Kidney tubule cell (primary cell): ENCODE data around the gene SDHAF2.
"Not testable (repeated sequence)": the region's sequence is repeated elsewhere in the genome, so short reads cannot be mapped to it uniquely, and the experiment has no call there.

Experiments
- DNase-seq: peaks from one replicate; pipeline ENCODE4 v3.0.0-alpha.2; 2018; ENCODE audit warnings: low spot score

SDHAF2 gene

DNA sequence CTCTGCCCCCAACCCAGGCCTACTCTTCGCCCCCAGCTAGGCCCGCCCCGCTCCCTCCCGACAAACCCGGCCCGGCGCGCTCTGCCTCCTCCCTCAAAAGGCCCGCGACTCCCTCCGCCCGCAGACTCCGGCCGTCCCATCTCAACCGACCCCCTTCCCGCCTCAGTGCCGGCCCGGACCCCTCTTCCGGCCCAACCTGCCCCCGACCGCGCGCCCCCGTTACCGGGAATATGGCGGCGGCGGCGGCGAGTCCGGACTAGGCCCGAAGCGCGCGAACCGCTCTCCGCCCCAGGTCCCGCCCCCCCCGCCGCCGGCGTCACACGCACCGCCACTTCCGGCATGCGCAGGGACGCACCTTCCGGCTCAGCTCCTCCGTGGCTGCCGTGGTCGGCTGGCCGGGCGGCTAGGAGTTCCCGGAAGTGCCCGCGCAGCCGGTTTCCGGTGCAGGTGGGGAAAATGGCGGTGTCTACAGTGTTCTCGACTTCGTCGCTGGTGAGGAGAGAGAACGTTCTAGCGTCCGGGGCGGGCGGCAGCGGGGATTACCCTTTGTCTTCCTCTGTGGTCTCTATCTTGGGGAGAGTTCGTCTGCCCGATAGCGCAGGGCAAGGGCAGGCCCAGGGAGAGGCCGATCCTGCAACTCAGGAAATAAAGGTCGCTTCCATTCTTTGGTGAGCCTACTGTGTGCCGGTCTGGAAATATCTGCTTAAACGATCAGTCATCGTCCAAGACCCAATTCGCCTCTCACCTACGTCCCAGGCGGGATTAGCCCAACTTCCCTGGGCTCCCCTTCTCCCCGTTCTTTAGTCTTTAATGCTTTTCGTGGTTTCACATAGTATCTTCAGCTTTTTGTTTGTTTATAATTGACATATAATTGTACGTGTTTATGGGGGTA, at the start of gene SDHAF2, which contains the start of gene CPSF7:
TSS of gene SDHAF2 (plus strand) at position 434 of the 892 bp plus-strand sequence. CDS start at position 457, 23 bp downstream.
TSS of gene CPSF7 (minus strand) at position 285 of the 892 bp plus-strand sequence. CDS start 740 bp downstream, outside the sequence.
- DNase-seq, result peak; percentile 96

DNA sequence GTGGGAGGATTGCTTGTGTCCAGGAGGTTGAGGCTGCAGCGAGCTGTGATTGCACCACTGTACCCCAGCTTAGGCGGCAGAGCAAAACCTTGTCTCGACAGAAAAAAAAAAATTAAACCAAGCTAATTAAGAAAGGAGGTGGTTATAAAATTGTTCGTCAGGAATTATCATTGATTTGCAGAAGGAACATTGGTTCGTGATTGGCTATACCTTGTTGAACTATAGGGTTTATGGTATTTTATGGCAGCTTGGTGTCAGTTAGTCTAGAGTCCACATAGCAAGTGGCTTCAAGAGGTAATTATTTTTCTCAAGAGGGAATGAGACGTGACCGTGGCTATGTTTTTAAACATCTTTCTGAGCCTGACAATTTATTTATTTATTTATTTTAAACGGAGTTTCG, 49.0 kb upstream of the SDHAF2 start:
- no peak for DNase-seq

DNA sequence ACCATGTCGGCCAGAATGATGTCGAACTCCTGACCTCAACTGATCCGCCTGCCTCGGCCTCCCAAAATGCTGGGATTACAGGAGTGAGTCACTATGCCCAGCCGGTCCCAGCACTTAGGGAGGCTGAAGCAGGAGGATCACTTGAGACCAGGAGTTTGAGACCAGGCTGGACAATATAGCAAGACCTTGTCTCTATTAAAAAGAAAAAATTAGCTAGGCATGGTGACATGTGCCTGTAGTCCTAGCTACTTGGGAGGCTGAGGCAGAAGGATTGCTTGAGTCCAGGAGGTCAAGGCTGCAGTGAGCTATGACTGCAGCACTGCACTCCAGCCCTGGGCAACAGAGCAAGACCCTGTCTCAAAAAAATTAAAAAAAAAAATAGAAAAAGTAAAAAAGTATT, 46.1 kb upstream of the SDHAF2 start:
- DNase-seq, result not testable (repeated sequence)

DNA sequence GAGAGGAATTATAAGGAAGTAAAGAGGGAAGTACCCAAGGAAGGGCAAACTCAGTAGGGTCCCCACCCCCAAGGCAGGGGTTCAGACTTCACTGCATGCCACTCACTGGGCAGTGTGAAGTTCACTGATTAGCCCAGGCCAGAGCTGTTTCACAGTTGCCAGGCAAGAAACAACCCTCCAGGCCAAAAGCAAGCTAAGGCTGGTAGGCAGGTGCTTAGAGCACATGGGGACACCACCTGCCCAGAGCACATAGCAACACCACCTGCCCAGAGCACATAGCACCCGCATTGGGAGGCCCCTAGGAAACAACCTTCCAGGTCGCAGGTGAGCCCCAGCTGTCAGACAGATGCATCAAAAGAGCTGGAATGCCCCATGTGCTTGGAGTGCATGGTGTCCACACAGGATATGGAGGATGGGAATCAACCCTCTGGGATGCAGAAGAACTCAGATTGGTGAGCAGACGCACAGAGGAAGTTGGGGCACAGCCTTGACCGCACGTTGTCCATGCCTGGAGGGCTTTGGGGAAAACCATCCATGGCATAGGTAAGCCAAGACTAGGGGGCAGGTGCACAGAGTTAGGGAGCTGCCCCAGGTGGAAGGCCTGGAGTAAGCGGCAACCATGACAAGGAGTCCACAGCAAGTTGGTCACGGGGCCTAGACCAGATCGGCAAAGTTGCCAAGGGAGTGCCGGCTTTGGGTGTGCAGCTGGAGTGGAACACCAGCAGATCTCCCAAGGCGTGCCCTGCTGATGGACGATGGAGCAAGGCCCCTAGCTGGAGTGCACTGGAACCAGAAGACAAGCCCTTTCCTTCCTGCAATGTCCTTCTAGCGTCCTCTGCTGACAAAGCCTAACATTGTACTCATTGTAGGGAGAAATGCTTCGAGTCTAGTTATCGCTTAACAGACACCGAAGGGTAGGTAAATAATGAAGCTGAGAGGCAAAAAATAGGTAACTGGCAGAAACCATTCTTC, 45.4 kb upstream of the SDHAF2 start:
- no peak for DNase-seq

DNA sequence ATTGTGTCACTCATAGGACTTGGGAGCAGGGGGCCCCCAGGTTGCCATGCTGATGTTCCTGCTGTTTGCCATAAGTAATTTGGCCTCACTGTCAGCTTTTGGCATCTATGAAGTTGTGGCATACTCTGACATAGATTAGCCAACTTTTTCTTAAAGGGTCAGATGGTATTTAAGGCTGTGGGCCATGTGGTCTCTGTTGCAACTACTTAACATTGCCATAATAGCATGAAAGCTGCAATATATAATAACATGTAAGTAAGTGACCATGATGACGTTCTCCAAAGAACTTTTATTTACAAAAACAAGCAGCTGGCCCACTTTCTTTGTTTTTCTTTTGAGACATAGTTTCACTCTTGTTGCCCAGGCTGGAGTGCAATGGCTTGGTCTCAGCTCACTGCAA, 39.8 kb upstream of the SDHAF2 start:
- DNase-seq, result no peak

DNA sequence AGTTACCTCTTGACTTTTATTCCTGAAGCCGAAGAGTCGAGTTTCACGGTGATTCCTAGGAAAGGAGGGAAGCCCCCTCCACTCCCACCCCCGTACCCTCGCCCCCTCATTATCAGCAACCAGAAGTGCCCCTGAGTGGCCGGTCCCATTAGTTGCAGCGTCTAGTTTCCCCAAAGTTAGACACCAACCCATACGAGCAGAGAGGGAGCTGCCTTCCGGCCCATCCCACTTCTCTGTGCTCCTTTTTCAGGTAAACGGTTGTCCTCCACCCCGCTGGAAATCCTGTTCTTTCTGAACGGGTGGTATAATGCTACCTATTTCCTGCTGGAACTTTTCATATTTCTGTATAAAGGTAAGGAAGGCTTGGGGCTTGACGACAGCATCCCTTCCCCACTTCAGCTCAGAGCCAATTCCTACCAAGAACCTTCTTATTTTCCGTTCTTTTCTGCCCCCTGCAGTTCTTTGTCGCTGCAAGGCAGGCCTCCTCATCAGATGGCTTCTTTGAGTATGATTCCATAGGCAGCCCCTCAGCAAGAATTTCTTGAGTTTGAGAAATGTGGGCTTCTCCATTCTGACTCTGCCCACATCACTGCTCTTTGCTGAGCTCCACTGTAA, 36.8 kb upstream of the SDHAF2 start:
- DNase-seq, result peak; percentile 24

DNA sequence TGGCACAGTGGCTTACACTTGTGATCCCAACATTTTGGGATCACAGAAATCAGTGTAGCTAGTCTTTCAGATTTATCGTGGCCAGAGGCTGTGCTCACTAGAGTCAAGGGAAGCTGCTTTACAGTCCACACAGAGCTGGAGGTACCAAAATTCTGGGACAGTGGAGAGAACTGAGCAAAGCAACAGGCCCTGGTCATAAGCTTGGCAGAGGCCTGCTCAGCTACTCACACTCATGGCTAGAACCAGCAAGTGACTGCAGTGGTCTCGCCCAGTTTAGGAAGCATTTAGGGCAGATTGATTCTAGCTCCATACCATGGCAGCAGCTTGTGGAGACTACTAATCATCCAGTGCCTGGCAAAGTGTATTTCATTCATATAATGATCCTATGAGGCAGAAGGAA, 28.8 kb upstream of the SDHAF2 start:
- no peak for DNase-seq

DNA sequence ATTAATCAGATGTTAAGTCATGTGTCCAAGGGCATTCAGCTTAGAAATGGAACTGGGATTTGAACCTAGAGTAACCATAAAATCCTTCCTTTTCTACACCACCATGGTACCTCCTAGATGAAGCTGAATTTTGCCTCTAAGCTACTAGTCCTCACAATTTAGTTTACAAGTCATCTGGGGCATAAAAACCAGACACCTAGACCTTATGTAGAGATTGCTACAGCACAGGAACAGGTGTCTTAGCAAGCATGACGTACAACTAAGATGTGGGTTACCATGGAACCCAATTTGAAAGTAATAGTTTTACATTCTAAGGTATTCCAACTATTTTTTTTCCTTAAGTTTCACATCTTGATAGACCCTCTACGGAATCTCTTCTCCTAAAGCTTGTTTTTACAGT, 28.4 kb upstream of the SDHAF2 start:
- DNase-seq, result no peak

DNA sequence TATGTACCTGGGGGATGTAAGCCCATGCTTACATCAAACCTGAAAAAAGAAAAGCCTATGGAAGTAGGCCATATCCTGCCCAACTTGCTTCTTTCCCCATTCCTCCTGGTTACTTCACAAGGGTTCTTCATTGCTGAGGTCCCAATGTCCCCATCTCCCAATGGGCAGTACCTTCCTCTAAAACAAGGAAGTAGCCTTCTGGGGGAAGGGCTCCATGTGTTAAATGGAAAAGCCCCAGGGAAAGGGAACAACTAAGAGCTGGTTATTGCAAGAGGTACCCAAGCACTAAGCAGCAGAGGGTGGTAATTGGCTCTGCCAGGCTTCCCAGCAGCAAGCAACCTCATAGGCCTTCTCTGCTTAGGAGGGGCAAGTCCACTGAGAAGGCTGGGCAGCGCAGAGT, 26.3 kb upstream of the SDHAF2 start:
- no peak for DNase-seq

DNA sequence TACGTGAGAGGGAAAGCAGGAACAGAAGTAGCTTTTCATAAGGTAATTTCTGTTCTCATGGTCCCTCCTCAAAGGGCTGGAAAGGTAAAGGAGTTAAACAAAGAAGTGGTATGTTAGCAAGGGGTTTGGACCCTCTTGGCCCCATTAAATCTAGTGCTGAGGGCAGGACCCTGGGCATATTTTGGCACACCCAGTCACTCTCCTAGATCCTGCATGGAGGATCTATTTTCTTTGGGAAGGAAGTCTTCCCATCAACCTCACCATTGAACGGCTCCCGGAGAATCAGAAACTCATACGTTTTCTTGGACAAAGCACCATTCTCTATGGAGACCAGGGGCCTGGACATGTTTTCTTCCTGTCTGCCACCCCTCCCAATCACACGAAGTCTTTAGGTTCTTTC, 25.8 kb upstream of the SDHAF2 start:
- no peak for DNase-seq

DNA sequence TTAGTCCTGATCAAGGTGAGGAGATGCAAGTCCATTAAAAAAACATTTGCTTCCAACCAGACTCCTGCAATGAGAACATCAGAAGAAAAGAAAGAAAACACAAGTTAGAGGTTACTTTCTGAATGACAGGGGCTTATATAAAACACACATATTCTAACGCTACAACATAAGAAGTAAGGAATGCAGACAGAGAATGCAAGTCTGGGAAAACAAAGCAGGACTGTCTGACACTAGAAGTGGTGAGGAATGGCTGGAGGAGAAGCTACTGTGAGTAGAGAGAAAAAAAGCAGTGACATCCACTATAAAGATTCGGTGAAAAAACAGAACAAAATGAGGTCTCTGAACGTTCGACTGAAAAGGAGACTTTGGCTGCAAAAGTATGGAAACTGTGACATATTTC, 25.3 kb upstream of the SDHAF2 start:
- DNase-seq, result no peak

DNA sequence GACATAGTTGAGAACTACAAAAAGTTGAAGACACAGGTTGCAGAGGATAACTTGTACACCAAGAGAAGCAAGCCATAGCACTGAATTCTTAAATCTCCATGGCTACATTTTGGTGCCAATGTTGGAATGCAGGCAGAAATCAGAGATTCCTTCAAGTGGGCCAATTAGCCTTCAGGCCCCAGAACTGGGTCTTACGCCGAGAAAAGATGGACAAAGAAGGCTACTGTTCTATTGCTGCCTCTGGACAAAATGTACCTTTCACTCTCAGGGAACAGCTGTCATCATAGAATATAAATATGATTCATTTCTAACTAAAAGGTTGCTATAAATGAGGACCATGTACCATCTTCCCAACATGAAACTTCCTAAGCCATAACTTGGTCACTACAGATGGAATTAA, 23.9 kb upstream of the SDHAF2 start:
- DNase-seq, result no peak

DNA sequence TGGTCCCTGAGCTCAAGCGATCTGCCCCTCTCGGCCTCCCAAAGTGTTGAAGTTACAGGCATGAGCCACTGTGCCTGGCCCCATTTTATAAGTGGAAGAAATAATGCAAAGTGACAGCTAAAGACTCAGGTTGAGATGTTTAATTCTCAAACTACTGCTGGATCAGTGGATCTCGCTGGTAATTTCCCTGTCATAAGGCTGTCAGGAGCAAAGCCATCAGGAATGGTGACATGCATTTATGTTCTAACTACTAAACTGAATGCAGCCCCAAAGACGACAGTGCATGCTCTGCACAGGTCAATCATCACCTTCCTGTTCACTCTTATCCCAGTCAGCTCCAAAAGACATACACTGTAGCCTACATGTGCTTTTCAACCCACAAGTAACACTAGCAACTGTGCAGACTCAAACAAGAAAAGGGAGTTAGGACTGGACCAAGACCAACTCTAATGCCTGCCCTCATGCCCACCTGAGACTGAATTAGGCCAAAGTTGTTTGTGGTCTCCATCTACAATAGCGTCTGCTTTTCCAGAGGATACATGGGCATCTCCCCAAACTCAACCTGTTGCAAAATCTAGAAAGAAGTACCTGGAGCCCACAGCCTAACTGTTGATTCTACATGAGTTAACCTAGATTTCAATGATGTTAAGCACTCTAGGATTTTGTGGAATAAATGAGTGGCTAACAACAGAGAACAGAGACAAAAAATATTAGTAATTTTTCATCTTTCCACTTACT, 22.8 kb upstream of the SDHAF2 start:
- DNase-seq, result no peak

DNA sequence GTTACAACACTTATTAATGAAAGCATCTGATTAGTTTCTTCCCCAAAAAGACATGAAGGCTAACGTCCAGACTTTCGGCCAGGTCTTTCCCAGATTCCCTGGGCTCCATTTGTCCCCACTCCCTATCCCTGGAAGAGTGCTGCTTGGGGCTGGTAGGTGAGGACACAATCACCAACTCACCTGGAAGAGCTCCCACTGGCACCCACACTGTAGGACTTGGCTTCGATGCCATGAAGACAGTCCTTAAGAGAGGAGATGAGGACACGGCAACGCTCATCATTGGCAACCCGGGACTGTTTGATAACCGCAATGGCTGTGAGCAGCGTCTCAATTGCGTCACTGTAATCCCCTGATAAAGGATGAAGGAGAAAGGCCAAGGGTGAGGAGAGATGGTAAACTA, 18.3 kb upstream of the SDHAF2 start:
- no peak for DNase-seq

DNA sequence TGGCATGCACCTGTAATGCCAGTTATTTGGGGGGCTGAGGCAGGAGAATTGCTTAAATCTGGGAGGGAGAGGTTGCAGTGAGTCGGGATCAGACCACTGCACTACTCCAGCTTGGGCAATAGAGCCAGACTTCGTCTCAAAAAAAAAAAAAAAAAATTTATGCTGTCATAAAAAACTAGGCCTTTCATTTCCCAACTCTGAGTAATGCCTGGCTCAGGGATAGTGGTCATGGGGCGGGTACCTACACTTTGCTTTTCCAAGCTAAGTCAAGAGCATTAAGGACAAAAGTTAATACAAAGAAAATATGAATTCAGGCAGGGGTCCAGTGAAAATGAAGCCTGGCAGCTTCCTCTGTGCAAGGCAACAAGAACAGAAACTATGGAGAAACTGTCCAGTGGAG, 16.4 kb upstream of the SDHAF2 start:
- DNase-seq, result no peak

DNA sequence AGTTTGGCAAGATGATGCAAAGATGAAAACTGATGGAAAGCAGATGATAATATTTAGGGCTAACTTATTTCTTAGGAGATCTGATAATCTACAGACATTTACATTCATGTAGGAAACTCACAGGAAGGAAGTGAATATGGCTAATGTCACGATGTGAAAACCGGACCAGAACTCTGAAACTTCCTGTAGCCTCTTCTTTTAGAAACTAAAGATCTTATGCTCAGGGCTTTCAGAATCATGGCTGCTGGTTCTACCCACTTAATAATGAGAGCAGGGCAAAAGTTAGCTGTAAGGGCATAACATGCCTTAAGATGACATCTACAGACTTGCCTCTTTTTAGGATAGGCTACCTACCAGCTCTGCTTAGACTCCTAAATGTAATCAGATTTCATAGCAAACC, 15.4 kb upstream of the SDHAF2 start:
- DNase-seq, result no peak

DNA sequence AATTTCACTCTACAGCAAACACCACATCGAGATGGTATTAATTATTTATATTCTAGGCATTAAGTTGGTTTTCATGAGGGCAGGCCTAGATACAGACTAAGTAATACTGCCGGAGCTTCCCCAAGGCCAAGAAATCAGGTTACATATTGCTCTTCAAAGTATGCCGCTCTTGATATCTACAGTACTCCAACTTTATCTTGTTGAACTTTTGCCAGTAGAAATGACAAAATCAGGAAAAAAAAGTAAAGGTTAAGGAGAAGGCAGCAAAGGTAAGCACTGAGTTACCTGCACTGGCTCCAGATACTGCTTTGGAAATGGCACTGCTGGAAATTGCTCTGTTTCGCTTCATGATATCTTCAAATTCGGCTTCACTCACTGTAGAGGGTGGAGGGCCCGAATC, 14.5 kb upstream of the SDHAF2 start:
- no peak for DNase-seq

DNA sequence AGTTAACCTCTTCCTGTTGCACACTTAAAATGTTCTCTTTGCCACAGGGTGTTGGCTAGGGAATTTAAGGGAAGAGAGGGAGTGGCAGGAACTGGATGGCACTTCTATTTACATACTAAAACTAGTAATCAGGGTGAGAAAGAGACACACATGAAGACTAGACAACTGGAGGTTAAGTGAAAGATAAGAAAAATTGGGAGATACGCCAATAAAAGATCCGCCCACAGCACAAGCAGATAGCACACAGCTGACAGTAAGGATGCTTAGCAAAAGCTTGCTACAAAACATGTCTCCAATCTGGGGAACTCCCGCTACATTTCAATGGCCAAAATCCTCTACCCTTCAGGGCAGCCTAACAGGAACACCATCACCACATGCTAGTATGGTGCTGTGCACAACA, 13.0 kb upstream of the SDHAF2 start:
- DNase-seq, result no peak

DNA sequence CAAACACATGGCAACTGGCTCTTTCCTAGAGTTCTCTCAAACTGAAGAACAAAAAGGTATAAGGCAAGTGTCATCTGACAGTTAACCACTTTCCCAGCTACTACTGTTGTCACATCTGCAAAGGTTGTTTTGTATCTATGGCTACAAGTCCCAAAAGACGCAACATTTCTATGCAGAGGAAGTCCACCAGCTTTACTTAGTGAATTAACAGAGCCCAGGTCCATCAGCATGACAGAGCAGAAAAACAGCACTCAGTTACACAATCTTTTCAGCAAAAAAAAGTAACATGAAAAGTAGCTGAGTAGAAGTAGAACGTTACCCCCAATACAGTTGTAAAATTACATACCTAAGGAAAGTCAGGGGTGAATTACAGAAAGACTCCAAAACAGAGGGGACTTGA, 12.3 kb upstream of the SDHAF2 start:
- peak; percentile 21 for DNase-seq

DNA sequence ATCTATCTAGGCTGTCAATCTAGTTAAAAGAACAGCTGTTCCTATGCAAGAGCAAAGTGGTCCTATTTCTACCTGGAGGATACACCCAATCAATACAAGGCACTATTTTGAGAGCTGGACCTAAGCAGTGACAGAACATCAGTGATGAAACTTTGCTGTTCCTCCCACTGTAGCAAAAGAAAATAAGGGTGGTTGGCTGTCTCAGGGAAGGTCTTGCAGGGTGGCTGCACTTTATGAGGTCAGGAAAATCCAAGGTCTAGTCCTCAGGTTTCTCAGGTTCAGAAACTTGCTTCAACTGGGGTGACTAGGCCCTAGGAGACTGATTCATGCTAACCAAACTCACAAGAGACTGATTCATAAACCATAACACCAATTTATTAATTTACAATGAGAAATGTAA, 11.8 kb upstream of the SDHAF2 start:
- DNase-seq, result peak; percentile 81

DNA sequence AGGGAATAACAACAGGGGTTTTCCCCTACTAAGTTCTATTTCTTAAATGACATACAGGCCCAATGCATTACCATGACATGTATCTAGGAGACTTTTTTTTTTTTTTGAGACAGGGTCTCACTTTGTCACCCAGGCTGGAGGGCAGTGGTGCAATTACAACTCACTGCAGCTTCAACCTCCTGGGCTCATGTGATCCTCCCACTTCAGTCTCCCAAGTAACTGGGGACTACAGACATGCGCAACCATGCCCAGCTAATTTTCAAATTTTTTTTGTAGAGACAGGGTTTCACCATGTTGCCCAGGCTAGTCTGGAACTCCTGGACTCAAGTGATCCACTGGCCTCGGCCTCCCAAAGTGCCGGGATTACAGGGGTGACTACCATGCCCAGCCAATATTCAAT, 7.7 kb upstream of the SDHAF2 start:
- DNase-seq, result no peak
